Measurements from ENCODE around the gene MIA2. TPM values are rescaled to one million over a fixed set of nuclear protein-coding genes. Genes with fewer than 3 reads are reported as not detected.

Gene MIA2
- total RNA-seq, 1 experiment from 2014 or later: 65.7 TPM

GRCh38 chr14:39365354-39365753, 131.6 kb downstream of the MIA2 start:
- H3K4me1 ChIP-seq (ENCODE audit: low read length): peaks cover 6% of the 10 kb centered on the region
- no peaks in the 10 kb centered on the region for H4K20me1 ChIP-seq (ENCODE audit: insufficient read depth, low read depth, low read length)
- peaks cover 8% of the 10 kb centered on the region; the same call in 1 of the 2 replicates for H3K9me3 ChIP-seq (ENCODE audit: low read length)
- no peaks in the 10 kb centered on the region for H3K27me3 ChIP-seq (ENCODE audit: low read length)
- H3K79me2 ChIP-seq (ENCODE audit: low read length): peaks cover 60% of the 10 kb centered on the region
- peaks cover 9% of the 10 kb centered on the region; the same call in 1 of the 2 replicates for H3K36me3 ChIP-seq (ENCODE audit: insufficient read depth, low read length)
- H3K4me3 ChIP-seq (ENCODE audit: low read length): no peak overlapping the region
- H3K4me2 ChIP-seq (ENCODE audit: low read depth, low read length, poor library complexity, severe bottlenecking): no peak overlapping the region
- no peaks in the 10 kb centered on the region for H3K9me2 ChIP-seq (replicated peaks; ENCODE audit: insufficient read depth, low read length)
- H3K27ac ChIP-seq (ENCODE audit: low read length): no peak overlapping the region
- no peak overlapping the region for H3K9ac ChIP-seq (ENCODE audit: low read length)
- no peak for DNase-seq
- no peak overlapping the region for H2AFZ ChIP-seq (ENCODE audit: low read length)

DNA sequence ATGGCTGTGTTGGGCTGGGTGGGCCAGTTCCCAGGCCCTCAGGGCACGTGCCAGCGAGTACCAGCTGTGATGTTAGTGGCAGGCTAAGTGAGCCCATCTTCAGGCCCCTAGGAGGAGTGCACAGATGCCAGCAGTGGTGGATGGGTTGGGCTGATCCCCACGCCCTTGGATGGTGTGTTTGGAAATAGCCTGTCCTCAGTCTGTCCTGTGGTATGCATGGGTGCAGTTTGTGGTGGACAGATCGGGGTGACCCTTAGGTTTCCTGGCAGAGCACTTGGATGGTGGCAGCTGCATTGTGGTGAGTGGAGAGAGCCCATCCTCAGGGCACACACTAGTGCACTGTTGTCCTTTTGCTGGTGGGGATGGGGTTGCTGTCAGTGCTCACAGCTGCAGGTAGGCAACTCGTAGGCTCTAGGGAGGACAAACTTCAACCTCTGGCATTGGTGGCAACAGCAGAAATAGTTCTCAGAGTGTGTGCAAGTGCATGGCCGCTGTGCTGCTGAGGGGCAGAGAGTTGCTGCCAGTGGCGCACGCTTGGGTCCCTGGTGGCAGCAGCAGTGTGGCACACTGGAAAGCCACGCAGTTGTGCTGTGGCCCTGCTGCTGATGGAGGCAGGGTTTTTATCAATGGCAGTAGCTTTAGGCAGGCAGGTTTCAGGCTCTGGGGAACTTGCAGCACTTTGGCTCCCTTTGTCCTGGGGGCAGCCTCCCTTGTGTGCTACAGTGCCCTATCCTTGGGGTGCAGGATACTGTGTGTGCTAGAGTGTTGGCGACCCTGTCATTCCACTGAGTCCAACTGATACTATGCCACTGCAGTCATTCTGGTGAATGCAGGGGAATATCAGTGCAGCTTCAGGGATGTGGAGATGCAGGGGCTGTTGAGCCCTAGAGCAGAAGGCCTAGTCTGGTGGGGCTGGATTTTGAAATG, 133.0 kb downstream of the MIA2 start:
- Histone ChIP-seq H3K36me3 (ENCODE audit: insufficient read depth, low read length) (peaks cover 9% of the 10 kb centered on the region; the same call in 1 of the 2 replicates), H3K4me3 (ENCODE audit: low read length) (no peak overlapping the region), H3K4me2 (ENCODE audit: low read depth, low read length, poor library complexity, severe bottlenecking) (no peak overlapping the region), H4K20me1 (ENCODE audit: insufficient read depth, low read depth, low read length) (no peaks in the 10 kb centered on the region), H3K9me3 (ENCODE audit: low read length) (peaks cover 8% of the 10 kb centered on the region; the same call in 1 of the 2 replicates), H3K9ac (ENCODE audit: low read length) (no peak overlapping the region), H2AFZ (ENCODE audit: low read length) (no peak overlapping the region), H3K27ac (ENCODE audit: low read length) (no peak overlapping the region), H3K27me3 (ENCODE audit: low read length) (no peaks in the 10 kb centered on the region), H3K79me2 (ENCODE audit: low read length) (peaks cover 58% of the 10 kb centered on the region), H3K4me1 (ENCODE audit: low read length) (peaks cover 6% of the 10 kb centered on the region), H3K9me2 (replicated peaks; ENCODE audit: insufficient read depth, low read length) (no peaks in the 10 kb centered on the region)
- DNase-seq: no peak

- no peaks in the 10 kb centered on the region for H3K27me3 ChIP-seq (ENCODE audit: low read length)
- H3K4me1 ChIP-seq (ENCODE audit: low read length): peaks cover 6% of the 10 kb centered on the region
- no peaks in the 10 kb centered on the region for H4K20me1 ChIP-seq (ENCODE audit: insufficient read depth, low read depth, low read length)
Measured at GRCh38 chr14:39367387-39367751, 133.7 kb downstream of the MIA2 start.

DNA sequence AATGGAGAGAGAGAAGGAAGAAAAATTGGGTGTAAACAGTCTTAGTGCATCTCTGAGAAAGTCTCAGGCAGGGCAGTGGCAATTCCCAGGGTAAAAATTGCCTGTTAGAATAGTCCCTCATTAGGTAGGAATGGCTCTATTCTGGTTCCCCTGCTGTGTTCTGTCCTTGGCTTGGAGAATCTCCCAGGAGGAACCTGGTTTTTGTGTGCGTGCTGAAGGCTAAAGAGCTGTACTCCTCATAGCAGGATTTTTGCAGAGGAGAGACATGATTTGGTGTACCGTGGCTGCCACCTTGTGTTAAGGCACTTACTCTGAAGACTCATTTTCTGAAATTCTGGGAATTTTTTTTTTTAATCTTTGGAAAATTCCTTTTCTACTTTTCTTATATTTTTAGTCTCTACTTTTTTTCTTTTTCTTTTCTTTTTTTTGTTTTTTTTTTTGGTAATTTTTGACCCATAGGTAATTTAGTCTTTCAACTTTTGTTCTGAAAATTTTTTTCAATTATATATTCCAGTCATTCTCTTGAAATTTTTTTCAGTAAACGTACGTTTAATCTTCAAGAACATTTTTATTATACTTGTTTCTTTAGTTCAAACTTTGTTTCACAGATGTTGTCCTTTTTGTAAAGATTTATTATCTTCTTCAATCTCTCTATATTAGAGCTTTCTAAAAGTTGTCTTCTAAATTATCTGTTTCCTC, 134.7 kb downstream of the MIA2 start:
- no peak overlapping the region for H3K4me3 ChIP-seq (ENCODE audit: low read length)
- no peaks in the 10 kb centered on the region for H3K27me3 ChIP-seq (ENCODE audit: low read length)
- H3K9me2 ChIP-seq (replicated peaks; ENCODE audit: insufficient read depth, low read length): no peaks in the 10 kb centered on the region
- peaks cover 51% of the 10 kb centered on the region for H3K79me2 ChIP-seq (ENCODE audit: low read length)
- no peak overlapping the region for H3K27ac ChIP-seq (ENCODE audit: low read length)
- peaks cover 6% of the 10 kb centered on the region for H3K4me1 ChIP-seq (ENCODE audit: low read length)
- DNase-seq: peak; percentile 80
- H3K9ac ChIP-seq (ENCODE audit: low read length): no peak overlapping the region
- H3K9me3 ChIP-seq (ENCODE audit: low read length): peaks cover 8% of the 10 kb centered on the region; the same call in 1 of the 2 replicates
- H4K20me1 ChIP-seq (ENCODE audit: insufficient read depth, low read depth, low read length): no peaks in the 10 kb centered on the region
- H3K36me3 ChIP-seq (ENCODE audit: insufficient read depth, low read length): peaks cover 9% of the 10 kb centered on the region; the same call in 1 of the 2 replicates
- H3K4me2 ChIP-seq (ENCODE audit: low read depth, low read length, poor library complexity, severe bottlenecking): no peak overlapping the region
- H2AFZ ChIP-seq (ENCODE audit: low read length): no peak overlapping the region

More at GRCh38 chr14:39367387-39367751, 133.7 kb downstream of the MIA2 start:
- no peaks in the 10 kb centered on the region for H3K9me2 ChIP-seq (replicated peaks; ENCODE audit: insufficient read depth, low read length)
- no peak overlapping the region for H3K4me2 ChIP-seq (ENCODE audit: low read depth, low read length, poor library complexity, severe bottlenecking)
- H2AFZ ChIP-seq (ENCODE audit: low read length): no peak overlapping the region
- no peak overlapping the region for H3K9ac ChIP-seq (ENCODE audit: low read length)
- H3K9me3 ChIP-seq (ENCODE audit: low read length): peaks cover 8% of the 10 kb centered on the region; the same call in 1 of the 2 replicates
- DNase-seq: no peak
- no peak overlapping the region for H3K4me3 ChIP-seq (ENCODE audit: low read length)
- peaks cover 56% of the 10 kb centered on the region for H3K79me2 ChIP-seq (ENCODE audit: low read length)
- peaks cover 9% of the 10 kb centered on the region; the same call in 1 of the 2 replicates for H3K36me3 ChIP-seq (ENCODE audit: insufficient read depth, low read length)
- no peak overlapping the region for H3K27ac ChIP-seq (ENCODE audit: low read length)

DNA sequence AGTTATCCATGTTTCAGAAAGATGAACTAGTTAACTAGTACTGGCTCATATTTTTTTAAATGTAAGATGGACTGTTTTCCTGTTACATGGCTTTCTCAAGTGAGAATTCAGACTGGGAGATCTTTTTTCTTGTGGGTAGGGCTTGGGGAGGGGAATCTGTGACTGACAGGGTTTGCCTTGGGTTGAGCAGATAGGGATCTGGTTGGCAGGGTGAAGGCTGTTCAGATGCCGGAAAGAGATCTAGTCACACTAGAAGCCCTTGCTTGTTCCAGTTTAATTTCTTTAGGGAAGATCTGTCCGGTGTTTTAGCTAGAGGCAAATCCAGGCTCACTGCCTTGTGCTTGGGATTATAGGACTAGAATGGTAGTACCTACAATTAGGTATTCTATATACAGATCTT, 135.3 kb downstream of the MIA2 start:
- no peak for DNase-seq
- Histone ChIP-seq H3K9ac (ENCODE audit: low read length) (no peak overlapping the region), H3K9me3 (ENCODE audit: low read length) (peaks cover 8% of the 10 kb centered on the region; the same call in 1 of the 2 replicates), H3K79me2 (ENCODE audit: low read length) (peaks cover 46% of the 10 kb centered on the region), H4K20me1 (ENCODE audit: insufficient read depth, low read depth, low read length) (no peaks in the 10 kb centered on the region), H3K27ac (ENCODE audit: low read length) (no peak overlapping the region), H3K27me3 (ENCODE audit: low read length) (no peaks in the 10 kb centered on the region), H2AFZ (ENCODE audit: low read length) (no peak overlapping the region), H3K9me2 (replicated peaks; ENCODE audit: insufficient read depth, low read length) (no peaks in the 10 kb centered on the region), H3K36me3 (ENCODE audit: insufficient read depth, low read length) (0 out of 2 replicates have a peak, but pooled peaks cover 4% of the 10 kb centered on the region), H3K4me1 (ENCODE audit: low read length) (peaks cover 6% of the 10 kb centered on the region), H3K4me3 (ENCODE audit: low read length) (no peak overlapping the region), H3K4me2 (ENCODE audit: low read depth, low read length, poor library complexity, severe bottlenecking) (no peak overlapping the region)

DNA sequence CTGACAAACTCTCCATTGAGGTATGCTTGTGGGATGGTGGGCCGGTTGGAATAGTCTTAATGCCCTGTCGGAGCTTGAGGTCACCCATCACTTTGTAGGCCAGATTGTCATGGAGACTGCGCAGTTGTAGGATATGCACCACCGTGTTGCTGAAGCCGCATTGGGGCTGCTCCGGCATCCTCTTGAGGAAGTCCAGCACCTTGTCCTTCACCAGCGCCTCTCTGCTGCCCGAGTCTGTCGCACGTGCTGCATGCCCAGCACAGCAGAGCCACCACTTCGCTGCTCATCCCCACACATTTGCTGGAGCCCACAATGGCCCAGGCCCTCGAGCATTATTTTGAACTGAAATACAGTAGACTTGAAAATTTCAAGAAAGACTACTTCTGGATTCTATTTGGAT, 136.7 kb downstream of the MIA2 start:
- H3K4me1 ChIP-seq (ENCODE audit: low read length): peaks cover 6% of the 10 kb centered on the region
- no peak overlapping the region for H3K27ac ChIP-seq (ENCODE audit: low read length)
- no peak overlapping the region for H3K4me2 ChIP-seq (ENCODE audit: low read depth, low read length, poor library complexity, severe bottlenecking)
- H3K9me3 ChIP-seq (ENCODE audit: low read length): 0 out of 2 replicates have a peak, but pooled peaks cover under 1% of the 10 kb centered on the region
- DNase-seq: no peak
- H3K4me3 ChIP-seq (ENCODE audit: low read length): no peak overlapping the region
- H2AFZ ChIP-seq (ENCODE audit: low read length): no peak overlapping the region
- no peaks in the 10 kb centered on the region for H3K36me3 ChIP-seq (ENCODE audit: insufficient read depth, low read length)
- H3K9me2 ChIP-seq (replicated peaks; ENCODE audit: insufficient read depth, low read length): no peaks in the 10 kb centered on the region
- peaks cover 37% of the 10 kb centered on the region for H3K79me2 ChIP-seq (ENCODE audit: low read length)
- H3K27me3 ChIP-seq (ENCODE audit: low read length): no peaks in the 10 kb centered on the region
- no peaks in the 10 kb centered on the region for H4K20me1 ChIP-seq (ENCODE audit: insufficient read depth, low read depth, low read length)
- H3K9ac ChIP-seq (ENCODE audit: low read length): no peak overlapping the region

DNA sequence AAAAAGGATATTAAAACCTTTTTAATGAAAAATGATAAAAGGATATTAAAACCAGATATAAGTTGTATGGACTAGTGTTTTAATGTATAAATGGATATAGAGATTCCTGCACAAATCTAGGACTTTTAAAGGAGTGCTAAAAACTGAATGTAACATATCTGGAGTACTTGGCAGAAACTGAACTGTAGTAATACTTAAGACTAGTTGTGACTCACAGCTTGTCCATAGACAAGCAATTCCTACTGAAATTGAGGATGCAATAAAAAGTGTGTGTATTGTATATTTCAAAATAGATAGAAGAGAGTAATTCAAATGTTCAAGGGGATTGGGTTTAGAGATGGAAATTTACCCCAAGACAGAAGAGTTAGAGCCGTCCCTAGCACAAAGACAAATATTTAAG, 138.9 kb downstream of the MIA2 start:
- Histone ChIP-seq H4K20me1 (ENCODE audit: insufficient read depth, low read depth, low read length) (no peaks in the 10 kb centered on the region), H3K4me2 (ENCODE audit: low read depth, low read length, poor library complexity, severe bottlenecking) (no peak overlapping the region), H2AFZ (ENCODE audit: low read length) (no peak overlapping the region), H3K9me3 (ENCODE audit: low read length) (no peaks in the 10 kb centered on the region), H3K27me3 (ENCODE audit: low read length) (no peaks in the 10 kb centered on the region), H3K36me3 (ENCODE audit: insufficient read depth, low read length) (no peaks in the 10 kb centered on the region), H3K27ac (ENCODE audit: low read length) (no peak overlapping the region), H3K9me2 (replicated peaks; ENCODE audit: insufficient read depth, low read length) (no peaks in the 10 kb centered on the region), H3K4me1 (ENCODE audit: low read length) (peaks cover 17% of the 10 kb centered on the region), H3K79me2 (ENCODE audit: low read length) (peaks cover 19% of the 10 kb centered on the region; the same call in 1 of the 2 replicates), H3K9ac (ENCODE audit: low read length) (no peak overlapping the region), H3K4me3 (ENCODE audit: low read length) (no peak overlapping the region)
- DNase-seq: no peak

DNA sequence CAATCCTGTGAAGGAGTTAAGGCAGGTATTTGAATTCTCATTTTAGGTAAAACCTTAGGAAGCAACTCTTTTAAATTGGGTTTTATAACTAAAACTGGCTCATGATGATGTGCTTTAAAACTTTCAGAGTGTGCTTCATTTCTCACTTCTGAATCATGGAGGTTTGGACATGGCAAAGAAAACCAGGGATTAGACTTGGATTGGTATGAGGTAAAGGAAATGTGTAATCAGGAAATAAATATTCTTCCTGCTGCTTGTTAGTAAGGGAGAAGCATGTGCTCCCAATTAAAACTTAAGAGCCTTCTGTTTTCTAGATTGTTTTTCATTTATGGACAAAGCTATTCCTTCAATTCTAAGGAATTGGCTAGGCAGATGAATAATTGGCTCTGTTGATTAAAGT, 141.1 kb downstream of the MIA2 start:
- no peak overlapping the region for H3K4me2 ChIP-seq (ENCODE audit: low read depth, low read length, poor library complexity, severe bottlenecking)
- no peak overlapping the region for H2AFZ ChIP-seq (ENCODE audit: low read length)
- DNase-seq: no peak
- H3K4me3 ChIP-seq (ENCODE audit: low read length): no peak overlapping the region
- H4K20me1 ChIP-seq (ENCODE audit: insufficient read depth, low read depth, low read length): no peaks in the 10 kb centered on the region
- peaks cover 9% of the 10 kb centered on the region; the same call in 1 of the 2 replicates for H3K79me2 ChIP-seq (ENCODE audit: low read length)
- H3K9ac ChIP-seq (ENCODE audit: low read length): no peak overlapping the region
- H3K27me3 ChIP-seq (ENCODE audit: low read length): no peaks in the 10 kb centered on the region
- H3K9me2 ChIP-seq (replicated peaks; ENCODE audit: insufficient read depth, low read length): no peaks in the 10 kb centered on the region
- H3K36me3 ChIP-seq (ENCODE audit: insufficient read depth, low read length): no peaks in the 10 kb centered on the region
- H3K9me3 ChIP-seq (ENCODE audit: low read length): no peaks in the 10 kb centered on the region
- H3K27ac ChIP-seq (ENCODE audit: low read length): no peak overlapping the region
- peaks cover 15% of the 10 kb centered on the region for H3K4me1 ChIP-seq (ENCODE audit: low read length)

Data from Karpas-422 (cell line).